Measurements from ENCODE around the gene RELN.

- no peak for TF ChIP-seq EZH2 (IDR thresholded peaks at IDR 0.05; ENCODE audit: low read length)
- TF ChIP-seq CTCF (optimal IDR thresholded peaks at IDR 0.05 in 1 of 3, IDR thresholded peaks at IDR 0.05 in 1 of 3, conservative IDR thresholded peaks at IDR 0.05 in 1 of 3; ENCODE audit: extremely low read depth in 1 of 3, insufficient read depth in 2 of 3, low read length in 3 of 3), result no peak
Measured at GRCh38 chr7:103870664-103871063, 118.8 kb downstream of the RELN start.

Data from keratinocyte (primary cell).